Nephron progenitor cell (in vitro differentiated cells): ENCODE results near the gene NCOA6.

Experiments
- DNase-seq: peaks from one replicate; pipeline ENCODE4 v3.0.0; 2021
- H3K27ac Mint-ChIP-seq: 2 replicates; pipeline ENCODE4 v1.8.0; 2021; ENCODE audit warnings: mild to moderate bottlenecking, moderate library complexity, mixed read lengths
- H3K27me3 Mint-ChIP-seq: 2 replicates; pipeline ENCODE4 v1.8.0; 2021; ENCODE audit warnings: mild to moderate bottlenecking, low read depth, mixed read lengths; ENCODE audit not compliant: poor library complexity
- H3K36me3 Mint-ChIP-seq: 2 replicates; pipeline ENCODE4 v1.8.0; 2021; ENCODE audit warnings: low read depth, mixed read lengths
- H3K4me1 Mint-ChIP-seq: 2 replicates; pipeline ENCODE4 v1.8.0; 2021; ENCODE audit warnings: mixed read lengths
- H3K4me3 Mint-ChIP-seq: 2 replicates; pipeline ENCODE4 v1.8.0; 2021; ENCODE audit warnings: mild to moderate bottlenecking, moderate library complexity, mixed read lengths
- H3K9me3 Mint-ChIP-seq: 2 replicates; pipeline ENCODE4 v1.8.0; 2021; ENCODE audit warnings: mild to moderate bottlenecking, moderate library complexity, mixed read lengths
- CTCF ChIP-seq: fragments of 200-600 bp; sonication (generic); IDR thresholded peaks from 2 replicates; pipeline ENCODE4 v1.5.0; 2021; ENCODE audit warnings: antibody characterized with exemption

NCOA6 gene

GRCh38 chr20:34706912-34707784 is 118.3 kb downstream of the NCOA6 start:
- Mint-ChIP-seq H3K36me3 (no peaks in the 10 kb centered on the region), H3K4me1 (peaks cover 59% of the 10 kb centered on the region), H3K27ac (no peak overlapping the region), H3K27me3 (peaks cover 55% of the 10 kb centered on the region), H3K4me3 (no peak overlapping the region), H3K9me3 (no peaks in the 10 kb centered on the region)
- no peak for DNase-seq
- no peak for TF ChIP-seq CTCF

- no peak for TF ChIP-seq CTCF
- Mint-ChIP-seq H3K27ac (no peak overlapping the region), H3K27me3 (peaks cover 56% of the 10 kb centered on the region), H3K4me3 (no peak overlapping the region), H3K36me3 (no peaks in the 10 kb centered on the region), H3K9me3 (no peaks in the 10 kb centered on the region), H3K4me1 (peaks cover 64% of the 10 kb centered on the region)
- no peak for DNase-seq
Observed at GRCh38 chr20:34706302-34706875, 119.1 kb downstream of the NCOA6 start.

- peaks cover 63% of the 10 kb centered on the region for H3K4me1 Mint-ChIP-seq
- H3K27me3 Mint-ChIP-seq: peaks cover 55% of the 10 kb centered on the region
- no peaks in the 10 kb centered on the region for H3K36me3 Mint-ChIP-seq
- no peaks in the 10 kb centered on the region for H3K9me3 Mint-ChIP-seq
- no peak overlapping the region for H3K27ac Mint-ChIP-seq
- TF ChIP-seq CTCF: no peak
- DNase-seq: no peak
- H3K4me3 Mint-ChIP-seq: peak overlapping the region; percentile 83
Observed at GRCh38 chr20:34705397-34706301, 119.8 kb downstream of the NCOA6 start.

GRCh38 chr20:34705008-34705396 is 120.4 kb downstream of the NCOA6 start:
- H3K36me3 Mint-ChIP-seq: no peaks in the 10 kb centered on the region
- H3K27me3 Mint-ChIP-seq: peaks cover 53% of the 10 kb centered on the region
- no peak for DNase-seq
- no peak for TF ChIP-seq CTCF
- peaks cover 57% of the 10 kb centered on the region for H3K4me1 Mint-ChIP-seq
- no peak overlapping the region for H3K27ac Mint-ChIP-seq
- H3K4me3 Mint-ChIP-seq: peak overlapping the region; percentile 83
- H3K9me3 Mint-ChIP-seq: no peaks in the 10 kb centered on the region

- H3K36me3 Mint-ChIP-seq: no peaks in the 10 kb centered on the region
- peak within 1 kb of the TSS; percentile 98 for H3K4me3 Mint-ChIP-seq
- DNase-seq: peak; percentile 94
- no peaks in the 10 kb centered on the region for H3K9me3 Mint-ChIP-seq
- H3K4me1 Mint-ChIP-seq: peaks cover 57% of the 10 kb centered on the region
- peaks cover 53% of the 10 kb centered on the region for H3K27me3 Mint-ChIP-seq
- TF ChIP-seq CTCF: no peak
- H3K27ac Mint-ChIP-seq: peak within 1 kb of the TSS; percentile 98
Observed at GRCh38 chr20:34704177-34705007, 121.1 kb downstream of the NCOA6 start, which contains the start of gene TP53INP2. Gene TP53INP2 (plus strand): TSS chr20:34704344. CDS start chr20:34708740, 4,396 bp downstream.
